ENCODE measurements around the gene WWOX.

The WWOX gene

DNA sequence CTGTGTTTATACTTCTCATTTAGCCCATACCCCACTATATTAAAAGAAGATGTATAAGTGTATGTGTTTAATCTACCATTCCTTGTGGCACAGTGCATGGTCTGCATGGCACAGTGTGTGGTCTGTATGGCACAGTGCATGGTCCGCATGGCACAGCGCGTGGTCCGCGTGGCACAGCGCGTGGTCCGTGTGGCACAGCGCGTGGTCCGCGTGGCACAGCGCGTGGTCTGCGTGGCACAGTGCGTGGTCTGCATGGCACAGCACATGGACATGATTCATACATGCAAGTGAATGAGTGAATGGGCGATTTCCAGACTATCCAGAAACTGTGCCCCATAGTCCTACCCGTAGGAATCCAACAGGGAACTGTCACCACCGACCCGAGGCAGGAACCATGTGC lies 868.5 kb downstream of the WWOX start:
- Histone ChIP-seq H3K4me3 (ENCODE audit: low read length in 2 of 2) (no peak overlapping the region), H3K9me3 (ENCODE audit: control insufficient read depth in 2 of 2, low read length in 2 of 2) (no peaks in the 10 kb centered on the region), H3K27me3 (ENCODE audit: control insufficient read depth in 1 of 2, insufficient read depth in 2 of 2, low read length in 2 of 2) (no peaks in the 10 kb centered on the region), H3K9ac (ENCODE audit: low read length in 2 of 2) (no peak overlapping the region), H3K4me1 (ENCODE audit: control insufficient read depth, insufficient read depth, low read length) (peaks cover 6% of the 10 kb centered on the region), H3K27ac (ENCODE audit: low read length) (no peak overlapping the region), H3K36me3 (ENCODE audit: control insufficient read depth in 2 of 2, insufficient read depth in 2 of 2, low read length in 2 of 2) (no peaks in the 10 kb centered on the region)

DNA sequence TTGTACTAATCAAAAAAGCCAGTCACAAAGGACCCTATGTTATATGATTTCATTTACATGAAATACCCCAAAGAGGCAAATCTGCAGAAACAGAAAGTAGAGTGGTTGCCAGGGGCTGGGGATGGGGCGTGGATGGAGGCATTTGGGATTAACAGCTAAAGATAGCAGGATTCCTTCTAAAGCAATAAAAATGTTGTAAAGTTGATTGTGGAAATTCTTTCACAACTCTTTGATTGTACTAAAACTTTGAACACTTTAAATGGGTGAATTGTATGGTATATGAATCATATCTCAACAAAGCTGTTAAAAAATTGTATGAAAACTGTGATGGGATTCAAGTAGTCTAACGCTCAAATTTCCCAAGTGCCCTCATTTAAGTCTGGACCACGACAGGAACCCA lies 870.3 kb downstream of the WWOX start:
- Histone ChIP-seq H3K9ac (ENCODE audit: low read length in 2 of 2) (no peak overlapping the region), H3K36me3 (ENCODE audit: control insufficient read depth in 2 of 2, insufficient read depth in 2 of 2, low read length in 2 of 2) (no peaks in the 10 kb centered on the region), H3K9me3 (ENCODE audit: control insufficient read depth in 2 of 2, low read length in 2 of 2) (no peaks in the 10 kb centered on the region), H3K4me1 (ENCODE audit: control insufficient read depth, insufficient read depth, low read length) (peaks cover 6% of the 10 kb centered on the region), H3K27me3 (ENCODE audit: control insufficient read depth in 1 of 2, insufficient read depth in 2 of 2, low read length in 2 of 2) (no peaks in the 10 kb centered on the region), H3K4me3 (ENCODE audit: low read length in 2 of 2) (no peak overlapping the region), H3K27ac (ENCODE audit: low read length) (no peak overlapping the region)

DNA sequence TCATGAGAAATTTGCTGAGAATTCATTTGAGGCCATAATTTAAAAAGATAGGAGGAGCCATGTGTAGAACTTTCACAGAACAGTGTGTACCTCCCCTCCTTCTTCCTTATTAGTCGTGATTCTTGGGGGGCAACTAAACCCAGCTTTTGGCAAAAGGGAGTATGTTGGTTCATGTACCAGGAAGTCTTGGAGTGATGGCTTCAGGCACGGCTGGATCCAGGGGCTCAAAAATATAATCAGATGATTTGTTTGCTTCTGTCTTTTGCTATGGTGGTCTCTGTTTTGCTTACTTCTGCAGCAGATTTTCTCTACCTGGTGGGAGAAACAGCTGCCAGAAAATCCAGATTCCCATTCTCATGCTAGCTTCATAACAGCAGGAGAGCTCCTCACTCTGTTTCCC lies 871.2 kb downstream of the WWOX start:
- Histone ChIP-seq H3K27ac (ENCODE audit: low read length) (no peak overlapping the region), H3K36me3 (ENCODE audit: control insufficient read depth in 2 of 2, insufficient read depth in 2 of 2, low read length in 2 of 2) (no peaks in the 10 kb centered on the region), H3K4me1 (ENCODE audit: control insufficient read depth, insufficient read depth, low read length) (peaks cover 6% of the 10 kb centered on the region), H3K9me3 (ENCODE audit: control insufficient read depth in 2 of 2, low read length in 2 of 2) (no peaks in the 10 kb centered on the region), H3K27me3 (ENCODE audit: control insufficient read depth in 1 of 2, insufficient read depth in 2 of 2, low read length in 2 of 2) (no peaks in the 10 kb centered on the region), H3K9ac (ENCODE audit: low read length in 2 of 2) (no peak overlapping the region), H3K4me3 (ENCODE audit: low read length in 2 of 2) (no peak overlapping the region)

DNA sequence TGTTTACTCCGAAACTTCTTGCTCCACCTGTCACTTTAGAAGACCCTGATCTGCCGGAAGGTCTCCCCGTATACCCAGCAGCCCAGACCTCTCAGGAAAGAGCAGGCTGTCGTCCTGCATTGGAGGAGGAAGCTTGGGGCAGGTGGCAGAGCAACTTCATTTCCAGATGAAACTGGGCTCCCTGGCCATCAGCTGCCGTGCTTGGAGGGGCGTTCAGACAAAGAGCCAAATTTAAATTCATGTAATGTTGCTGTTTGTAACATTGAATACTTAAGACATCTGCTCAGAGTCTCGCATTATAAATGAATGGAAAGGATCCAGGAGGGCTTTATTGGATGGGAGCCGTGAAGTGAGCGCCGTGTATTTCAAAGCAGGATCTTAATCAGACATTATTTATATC lies 872.6 kb downstream of the WWOX start:
- no peaks in the 10 kb centered on the region for H3K36me3 ChIP-seq (ENCODE audit: control insufficient read depth in 2 of 2, insufficient read depth in 2 of 2, low read length in 2 of 2)

DNA sequence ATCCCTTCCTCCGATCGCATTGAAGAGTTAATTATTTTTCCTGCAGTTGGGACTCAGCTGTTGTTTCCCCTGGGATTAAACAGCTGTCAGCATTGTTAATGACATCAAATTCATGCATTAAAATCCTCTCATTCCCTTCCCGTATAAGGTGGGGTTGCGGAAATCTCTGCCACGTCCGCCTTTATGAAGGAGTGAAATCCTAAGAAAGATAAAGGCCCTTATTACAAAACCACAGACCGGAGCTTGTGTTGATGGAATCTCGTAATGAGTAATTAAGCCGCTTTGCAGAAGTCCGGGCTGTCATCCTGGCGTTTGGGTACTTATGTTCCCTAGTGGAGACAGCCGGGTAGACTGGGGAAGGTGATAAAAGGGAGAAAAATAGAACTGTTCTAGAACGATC lies 873.5 kb downstream of the WWOX start:
- H3K4me1 ChIP-seq (ENCODE audit: control insufficient read depth, insufficient read depth, low read length) = peaks cover 6% of the 10 kb centered on the region
- H3K36me3 ChIP-seq (ENCODE audit: control insufficient read depth in 2 of 2, insufficient read depth in 2 of 2, low read length in 2 of 2) = no peaks in the 10 kb centered on the region
- H3K9ac ChIP-seq (ENCODE audit: low read length in 2 of 2) = peak overlapping the region in 1 of 2 donors; percentile 21
- no peak overlapping the region for H3K27ac ChIP-seq (ENCODE audit: low read length)
- no peaks in the 10 kb centered on the region for H3K9me3 ChIP-seq (ENCODE audit: control insufficient read depth in 2 of 2, low read length in 2 of 2)
- peak overlapping the region in 1 of 2 donors; percentile 63 for H3K4me3 ChIP-seq (ENCODE audit: low read length in 2 of 2)
- H3K27me3 ChIP-seq (ENCODE audit: control insufficient read depth in 1 of 2, insufficient read depth in 2 of 2, low read length in 2 of 2) = no peaks in the 10 kb centered on the region

More for the DNA sequence above, 872.6 kb downstream of the WWOX start:
- peak overlapping the region in 1 of 2 donors; percentile 44 for H3K4me3 ChIP-seq (ENCODE audit: low read length in 2 of 2)
- H3K4me1 ChIP-seq (ENCODE audit: control insufficient read depth, insufficient read depth, low read length) = peaks cover 6% of the 10 kb centered on the region
- H3K9me3 ChIP-seq (ENCODE audit: control insufficient read depth in 2 of 2, low read length in 2 of 2) = no peaks in the 10 kb centered on the region
- H3K27ac ChIP-seq (ENCODE audit: low read length) = no peak overlapping the region
- H3K9ac ChIP-seq (ENCODE audit: low read length in 2 of 2) = no peak overlapping the region
- no peaks in the 10 kb centered on the region for H3K27me3 ChIP-seq (ENCODE audit: control insufficient read depth in 1 of 2, insufficient read depth in 2 of 2, low read length in 2 of 2)

DNA sequence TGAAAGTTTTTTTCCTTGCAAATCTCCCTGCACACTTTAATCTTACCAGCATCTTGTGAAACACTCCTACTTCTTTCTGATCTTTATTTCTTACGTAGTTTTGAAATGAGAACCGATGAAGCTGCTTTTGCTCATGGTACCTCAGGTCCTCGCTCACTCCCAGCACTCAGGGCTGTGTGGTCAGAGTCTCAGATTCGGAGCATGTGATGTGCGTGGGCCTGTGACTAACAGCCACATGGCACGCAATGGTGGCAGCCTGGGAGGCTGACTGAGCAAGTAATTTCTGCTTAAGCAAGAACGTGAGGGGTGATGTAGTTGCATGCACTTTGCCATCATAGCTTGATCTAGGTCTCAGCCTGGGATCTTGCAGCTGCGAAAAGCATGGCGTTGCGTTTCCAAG lies 876.8 kb downstream of the WWOX start:
- no peaks in the 10 kb centered on the region for H3K36me3 ChIP-seq (ENCODE audit: control insufficient read depth in 2 of 2, insufficient read depth in 2 of 2, low read length in 2 of 2)
- no peak overlapping the region for H3K27ac ChIP-seq (ENCODE audit: low read length)
- no peak overlapping the region for H3K4me3 ChIP-seq (ENCODE audit: low read length in 2 of 2)
- no peaks in the 10 kb centered on the region for H3K27me3 ChIP-seq (ENCODE audit: control insufficient read depth in 1 of 2, insufficient read depth in 2 of 2, low read length in 2 of 2)
- H3K9me3 ChIP-seq (ENCODE audit: control insufficient read depth in 2 of 2, low read length in 2 of 2) = no peaks in the 10 kb centered on the region
- H3K4me1 ChIP-seq (ENCODE audit: control insufficient read depth, insufficient read depth, low read length) = peaks cover 4% of the 10 kb centered on the region
- H3K9ac ChIP-seq (ENCODE audit: low read length in 2 of 2) = no peak overlapping the region

DNA sequence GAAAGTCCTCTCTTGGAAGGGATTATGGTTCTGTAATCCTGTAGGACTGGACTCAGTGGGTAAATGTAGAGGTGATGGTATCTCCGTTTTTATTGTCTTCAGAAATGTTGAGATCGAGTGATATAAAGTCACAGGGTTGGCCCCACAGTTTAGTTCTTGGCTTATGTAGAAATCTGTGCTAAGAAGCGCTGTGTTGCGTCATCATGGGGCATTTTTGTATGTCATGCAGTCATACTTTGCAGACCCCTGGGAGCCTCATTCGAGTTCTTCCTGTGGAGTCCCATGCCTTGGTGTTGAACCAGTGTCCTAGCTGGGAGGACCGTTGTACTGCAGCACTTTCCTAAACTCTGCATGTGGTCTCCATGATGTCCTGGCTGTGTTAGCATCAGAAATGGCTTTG lies 881.4 kb downstream of the WWOX start:
- H3K4me3 ChIP-seq (ENCODE audit: low read length in 2 of 2) = no peak overlapping the region
- no peaks in the 10 kb centered on the region for H3K27me3 ChIP-seq (ENCODE audit: control insufficient read depth in 1 of 2, insufficient read depth in 2 of 2, low read length in 2 of 2)
- H3K9me3 ChIP-seq (ENCODE audit: control insufficient read depth in 2 of 2, low read length in 2 of 2) = peaks cover 0 to 6% of the 10 kb centered on the region in 2 donors
- H3K9ac ChIP-seq (ENCODE audit: low read length in 2 of 2) = no peak overlapping the region
- H3K27ac ChIP-seq (ENCODE audit: low read length) = no peak overlapping the region
- peaks cover 1% of the 10 kb centered on the region for H3K4me1 ChIP-seq (ENCODE audit: control insufficient read depth, insufficient read depth, low read length)
- H3K36me3 ChIP-seq (ENCODE audit: control insufficient read depth in 2 of 2, insufficient read depth in 2 of 2, low read length in 2 of 2) = no peaks in the 10 kb centered on the region

DNA sequence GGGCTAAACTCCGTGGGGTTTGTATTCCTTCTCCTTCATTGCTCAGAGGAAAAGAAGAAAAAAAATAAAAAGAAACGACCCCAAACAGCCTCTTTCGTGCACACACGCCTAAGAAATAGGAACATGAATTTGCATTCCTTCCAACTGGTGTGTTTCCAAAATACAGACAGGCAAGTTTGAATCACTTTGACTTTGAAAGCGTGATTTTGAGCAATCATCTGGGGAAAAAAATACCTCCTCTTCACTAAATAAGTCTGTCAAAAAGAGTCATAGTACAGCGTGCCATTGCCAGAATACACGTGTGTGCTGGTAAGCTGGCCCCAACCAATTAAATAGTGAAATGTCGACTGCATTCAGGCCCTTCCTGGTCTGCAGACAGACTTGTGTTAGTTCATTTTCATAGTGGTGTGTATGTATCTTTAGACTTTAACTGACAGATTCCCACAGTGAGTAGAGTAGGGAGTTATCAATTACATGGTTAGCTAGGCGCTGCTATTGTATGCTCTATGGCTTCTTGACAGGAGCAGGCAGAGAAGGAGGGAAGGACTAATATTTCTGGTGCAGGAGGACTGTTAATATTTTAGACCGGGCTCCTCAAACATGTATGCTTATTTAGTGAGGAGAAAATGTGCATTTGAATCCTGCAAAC lies 882.8 kb downstream of the WWOX start:
- Histone ChIP-seq H3K27me3 (ENCODE audit: control insufficient read depth in 1 of 2, insufficient read depth in 2 of 2, low read length in 2 of 2) (no peaks in the 10 kb centered on the region), H3K4me3 (ENCODE audit: low read length in 2 of 2) (no peak overlapping the region), H3K9me3 (ENCODE audit: control insufficient read depth in 2 of 2, low read length in 2 of 2) (peaks cover 0 to 6% of the 10 kb centered on the region in 2 donors), H3K27ac (ENCODE audit: low read length) (no peak overlapping the region), H3K9ac (ENCODE audit: low read length in 2 of 2) (no peak overlapping the region), H3K36me3 (ENCODE audit: control insufficient read depth in 2 of 2, insufficient read depth in 2 of 2, low read length in 2 of 2) (no peaks in the 10 kb centered on the region), H3K4me1 (ENCODE audit: control insufficient read depth, insufficient read depth, low read length) (peaks cover 2% of the 10 kb centered on the region)

DNA sequence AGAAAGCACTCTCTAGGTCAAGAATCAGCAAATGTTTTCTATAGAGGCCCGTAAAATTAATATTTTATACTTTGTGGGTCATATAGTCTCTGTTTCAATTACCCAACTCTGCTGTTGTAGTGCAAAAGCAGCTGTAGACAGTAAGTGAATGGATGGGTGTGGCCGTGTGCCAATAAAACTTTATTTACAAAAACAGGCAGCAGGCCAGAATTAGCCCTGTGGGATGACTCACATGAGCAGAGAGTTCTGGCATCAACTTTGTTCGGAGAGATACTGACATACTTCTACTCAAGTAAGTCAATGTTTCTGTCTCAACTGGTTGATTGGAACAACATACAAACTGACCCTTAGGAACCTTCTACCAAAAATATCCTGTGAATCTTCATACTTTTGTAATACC lies 884.9 kb downstream of the WWOX start:
- Histone ChIP-seq H3K36me3 (ENCODE audit: control insufficient read depth in 2 of 2, insufficient read depth in 2 of 2, low read length in 2 of 2) (no peaks in the 10 kb centered on the region), H3K4me1 (ENCODE audit: control insufficient read depth, insufficient read depth, low read length) (peaks cover 2% of the 10 kb centered on the region), H3K9me3 (ENCODE audit: control insufficient read depth in 2 of 2, low read length in 2 of 2) (peaks cover 0 to 6% of the 10 kb centered on the region in 2 donors), H3K4me3 (ENCODE audit: low read length in 2 of 2) (no peak overlapping the region), H3K27me3 (ENCODE audit: control insufficient read depth in 1 of 2, insufficient read depth in 2 of 2, low read length in 2 of 2) (no peaks in the 10 kb centered on the region), H3K9ac (ENCODE audit: low read length in 2 of 2) (no peak overlapping the region), H3K27ac (ENCODE audit: low read length) (no peak overlapping the region)

DNA sequence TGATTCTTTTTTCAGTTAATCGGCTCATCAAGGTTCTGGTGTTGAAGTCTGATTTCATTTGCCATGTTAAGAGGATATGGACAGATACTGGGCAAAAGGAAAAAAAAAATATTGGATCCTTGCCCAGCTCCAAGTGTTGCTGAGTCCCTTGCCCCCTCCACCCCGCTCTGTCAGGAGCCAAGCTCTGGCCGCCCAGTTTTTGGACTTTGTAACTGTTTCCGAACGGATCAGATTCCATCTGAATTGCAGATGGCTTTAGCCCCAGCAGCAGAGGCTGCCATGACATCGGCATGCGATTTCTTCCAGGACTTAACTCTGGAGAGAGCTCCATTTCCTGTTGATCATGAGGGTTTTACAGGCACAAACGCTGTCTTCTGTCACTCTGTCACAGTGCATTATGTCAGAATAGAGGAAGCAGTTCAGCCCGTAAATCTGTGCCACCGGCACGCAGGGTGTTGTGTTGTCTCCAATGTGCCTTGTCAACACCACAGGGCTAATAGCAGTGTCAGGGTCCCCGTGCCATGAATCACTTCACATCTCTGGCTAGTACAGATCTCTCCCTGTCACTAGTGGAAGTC lies 885.5 kb downstream of the WWOX start:
- H3K9ac ChIP-seq (ENCODE audit: low read length in 2 of 2) = no peak overlapping the region

More for the DNA sequence above, 885.5 kb downstream of the WWOX start:
- H3K27ac ChIP-seq (ENCODE audit: low read length) = no peak overlapping the region
- H3K4me1 ChIP-seq (ENCODE audit: control insufficient read depth, insufficient read depth, low read length) = peaks cover 2% of the 10 kb centered on the region
- H3K27me3 ChIP-seq (ENCODE audit: control insufficient read depth in 1 of 2, insufficient read depth in 2 of 2, low read length in 2 of 2) = no peaks in the 10 kb centered on the region
- H3K4me3 ChIP-seq (ENCODE audit: low read length in 2 of 2) = no peak overlapping the region
- H3K9me3 ChIP-seq (ENCODE audit: control insufficient read depth in 2 of 2, low read length in 2 of 2) = peaks cover 0 to 6% of the 10 kb centered on the region in 2 donors
- no peaks in the 10 kb centered on the region for H3K36me3 ChIP-seq (ENCODE audit: control insufficient read depth in 2 of 2, insufficient read depth in 2 of 2, low read length in 2 of 2)
